NT2/D1 (cell line): ENCODE data around the gene KNCN.

Experiments
- SUZ12 ChIP-seq: IDR thresholded peaks from 2 replicates; pipeline ENCODE4 v1.6.1; 2011; ENCODE audit not compliant: insufficient read length, insufficient read depth; ENCODE audit errors: extremely low read depth
- YY1 ChIP-seq: IDR thresholded peaks from 2 replicates; pipeline ENCODE4 v1.6.1; 2011; ENCODE audit not compliant: insufficient read length, insufficient read depth
- ZNF274 ChIP-seq: IDR thresholded peaks from 2 replicates; pipeline ENCODE4 v1.6.1; 2011; ENCODE audit warnings: mild to moderate bottlenecking, low read depth, low read length

DNA sequence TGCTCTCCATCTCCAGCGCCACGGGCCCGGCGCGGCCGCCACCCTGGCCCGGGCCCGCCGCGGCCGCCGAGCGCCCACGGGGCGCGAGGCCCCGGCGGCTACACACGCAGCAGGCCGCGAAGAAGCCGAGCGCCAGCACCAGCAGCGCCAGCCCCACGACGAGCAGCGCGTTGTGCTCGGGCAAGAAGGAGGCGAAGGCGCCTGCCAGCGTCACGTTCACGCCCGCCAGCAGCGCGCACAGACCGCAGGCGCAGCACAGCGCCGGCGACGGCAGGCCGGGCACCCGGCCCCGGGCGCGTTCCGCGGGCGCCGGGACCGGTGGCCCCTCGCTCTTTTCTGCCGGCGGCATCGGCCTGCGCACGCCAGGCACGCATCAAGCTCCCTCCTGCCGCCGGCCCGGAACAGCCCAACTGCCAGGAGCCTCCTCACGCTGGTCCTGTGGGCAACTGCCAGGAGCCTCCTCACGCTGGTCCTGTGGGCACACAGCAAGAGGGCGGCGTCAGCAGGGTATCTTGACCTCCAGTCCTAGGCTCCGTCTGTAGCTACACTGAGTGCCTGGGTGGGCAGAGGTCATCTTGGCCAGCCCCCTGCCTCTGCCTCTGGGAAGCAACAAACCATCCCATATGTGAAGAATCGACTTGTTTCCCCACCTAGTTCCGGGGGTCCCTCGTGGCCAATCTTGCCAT is 18.1 kb downstream of the KNCN start:
- no peak for TF ChIP-seq YY1
- TF ChIP-seq SUZ12, result peak; percentile 92
- TF ChIP-seq ZNF274, result no peak
